CD14-positive monocyte (primary cell): ENCODE data around the gene RBM46. TPM values are rescaled to one million over a fixed set of nuclear protein-coding genes. Genes with fewer than 3 reads are reported as not detected.

ENCODE experiments used
- DNase-seq, 3 donors: peaks; one replicate each; pipeline ENCODE4 v3.0.0-alpha.2; 2011 to 2022
- H2AFZ ChIP-seq: 2 replicates; pipeline ENCODE4 v1.6.0; 2012; ENCODE audit warnings: mild to moderate bottlenecking, low read depth, low read length, inconsistent platforms; ENCODE audit not compliant: insufficient read depth, poor library complexity, severe bottlenecking
- H3K27ac ChIP-seq, 2 donors: 1 replicate in 1 of 2; 2 replicates in 1 of 2; pipeline ENCODE4 v1.5.1; 2012 to 2013; ENCODE audit warnings: low read length in 2 of 2, control low read depth in 1 of 2, inconsistent platforms in 1 of 2, low read depth in 1 of 2, mild to moderate bottlenecking in 1 of 2
- H3K27me3 ChIP-seq, 2 donors: one replicate each; pipeline versions ENCODE4 v1.6.0 to v1.6.1; 2011 to 2013; ENCODE audit warnings: low read length in 2 of 2; ENCODE audit not compliant: control insufficient read depth in 2 of 2, insufficient read depth in 2 of 2
- H3K36me3 ChIP-seq, 2 donors: replicated peaks in 1 of 2; 1 replicate in 1 of 2; 2 replicates in 1 of 2; pipeline versions ENCODE4 v1.5.1 to v1.6.1; 2012 to 2013; ENCODE audit warnings: low read length in 2 of 2, control low read depth in 1 of 2, inconsistent platforms in 1 of 2, mild to moderate bottlenecking in 1 of 2; ENCODE audit not compliant: insufficient read depth in 2 of 2, control insufficient read depth in 1 of 2
- H3K4me1 ChIP-seq, 2 donors: 1 replicate in 1 of 2; 2 replicates in 1 of 2; pipeline versions ENCODE4 v1.5.1 to v1.6.1; 2012 to 2013; ENCODE audit warnings: low read length in 2 of 2, control low read depth in 1 of 2, inconsistent platforms in 1 of 2, mild to moderate bottlenecking in 1 of 2, moderate library complexity in 1 of 2; ENCODE audit not compliant: insufficient read depth in 2 of 2, control insufficient read depth in 1 of 2
- H3K4me2 ChIP-seq: replicated peaks from 2 replicates; pipeline ENCODE3; 2012; ENCODE audit warnings: low read length, moderate library complexity, mild to moderate bottlenecking; ENCODE audit not compliant: poor library complexity, severe bottlenecking; ENCODE audit errors: extremely low read depth
- H3K4me3 ChIP-seq, 3 experiments: fragments of 200-600 bp in 1 of 3; sonication (generic) in 1 of 3; replicated peaks in 1 of 3; 1 replicate in 2 of 3; 2 replicates in 1 of 3; pipeline ENCODE4 v1.5.1; 2011 to 2013; ENCODE audit warnings: low read length in 3 of 3, mild to moderate bottlenecking in 3 of 3, control low read depth in 2 of 3, low read depth in 2 of 3, inconsistent platforms in 1 of 3, moderate library complexity in 1 of 3
- H3K79me2 ChIP-seq: 2 replicates; pipeline ENCODE4 v1.6.0; 2012; ENCODE audit warnings: mild to moderate bottlenecking, control low read depth, inconsistent platforms, low read length, moderate library complexity; ENCODE audit not compliant: insufficient read depth
- H3K9ac ChIP-seq: 2 replicates; pipeline ENCODE4 v1.6.0; 2017; ENCODE audit warnings: low read length, mild to moderate bottlenecking; ENCODE audit not compliant: insufficient read depth, poor library complexity, severe bottlenecking
- H3K9me3 ChIP-seq, 2 donors: replicated peaks in 1 of 2; 1 replicate in 1 of 2; 2 replicates in 1 of 2; pipeline versions ENCODE4 v1.5.1 to v1.6.1; 2012 to 2013; ENCODE audit warnings: low read length in 2 of 2, control low read depth in 1 of 2; ENCODE audit not compliant: control insufficient read depth in 1 of 2, insufficient read depth in 1 of 2
- H4K20me1 ChIP-seq: 2 replicates; pipeline ENCODE4 v1.6.0; 2012; ENCODE audit warnings: mild to moderate bottlenecking, low read length, control low read depth, moderate library complexity; ENCODE audit not compliant: insufficient read depth
- H3K27ac Mint-ChIP-seq, 7 donors: one replicate each; pipeline ENCODE4 v1.8.0; 2020; ENCODE audit warnings: mild to moderate bottlenecking in 7 of 7, mixed read lengths in 7 of 7, moderate library complexity in 6 of 7, inconsistent platforms in 2 of 7
- H3K27me3 Mint-ChIP-seq, 3 donors: one replicate each; pipeline ENCODE4 v1.8.0; 2021 to 2022; ENCODE audit warnings: low read depth in 3 of 3, mild to moderate bottlenecking in 3 of 3, mixed read lengths in 3 of 3, moderate library complexity in 3 of 3, inconsistent platforms in 1 of 3
- H3K36me3 Mint-ChIP-seq, 2 donors: one replicate each; pipeline ENCODE4 v1.8.0; 2020; ENCODE audit warnings: mixed read lengths in 2 of 2, inconsistent platforms in 1 of 2, mild to moderate bottlenecking in 1 of 2
- H3K4me1 Mint-ChIP-seq: one replicate; pipeline ENCODE4 v1.8.0; 2020; ENCODE audit warnings: mild to moderate bottlenecking, mixed read lengths
- H3K4me3 Mint-ChIP-seq, 2 donors: one replicate each; pipeline ENCODE4 v1.8.0; 2020; ENCODE audit warnings: mild to moderate bottlenecking in 2 of 2, mixed read lengths in 2 of 2, moderate library complexity in 1 of 2
- H3K9me3 Mint-ChIP-seq, 7 donors: one replicate each; pipeline ENCODE4 v1.8.0; 2020 to 2022; ENCODE audit warnings: mixed read lengths in 7 of 7, mild to moderate bottlenecking in 6 of 7, moderate library complexity in 6 of 7, inconsistent platforms in 2 of 7
- WGBS: methylation state at CpG from one replicate; pipeline ENCODE4 v1.1.5; 2013; ENCODE audit warnings: missing lambda C conversion rate; ENCODE audit not compliant: insufficient coverage; 5-methylcytosine and 5-hydroxymethylcytosine counted together
- intact Hi-C, 2 donors: fragments of 100-400 bp; cut with micrococcal nuclease; formaldehyde crosslinking; loops; one replicate each; pipeline versions ENCODE4 v1.15.0 to v1.15.1; 2023
- polyA plus RNA-seq, 3 donors: library from polyadenylated mRNA; depleted of rRNA in 1 of 3; unstranded in 2 of 3; stranded (reverse) in 1 of 3; fragments of 300-500 nt in 2 of 3; fragments of >200 nt in 1 of 3; fragmentation: Illumina TruSeq in 2 of 3; gene quantifications; 1 replicate in 2 of 3; 2 replicates in 1 of 3; pipeline ENCODE4 v1.2.3, GENCODE V29; 2012 to 2021
- TF ChIP-seq, protein P1 (sequence below): fragments of 200-600 bp; IDR thresholded peaks from one replicate; pipeline ENCODE4 v1.8.0; 2022; ENCODE audit warnings: antibody characterized with exemption, mild to moderate bottlenecking

Gene RBM46
- polyA plus RNA-seq, 3 donors: 0.04 TPM; not detected in 2

GRCh38 chr4:154732669-154733068 is 48.4 kb upstream of the RBM46 start:
- H3K36me3 Mint-ChIP-seq: no peaks in the 10 kb centered on the region
- H3K9ac ChIP-seq: no peak overlapping the region
- H3K36me3 ChIP-seq: no peaks in the 10 kb centered on the region
- H2AFZ ChIP-seq: no peak overlapping the region
- peaks cover 0 to 2% of the 10 kb centered on the region in 2 donors for H3K27me3 ChIP-seq
- no peaks in the 10 kb centered on the region for H3K9me3 ChIP-seq
- no peak overlapping the region for H3K4me3 Mint-ChIP-seq
- no peak overlapping the region for H3K4me3 ChIP-seq
- H4K20me1 ChIP-seq: no peaks in the 10 kb centered on the region
- no peak overlapping the region for H3K27ac ChIP-seq
- H3K27me3 Mint-ChIP-seq: peaks cover 2 to 3% (median 3%) of the 10 kb centered on the region in 3 donors
- TF ChIP-seq, protein P1, sequence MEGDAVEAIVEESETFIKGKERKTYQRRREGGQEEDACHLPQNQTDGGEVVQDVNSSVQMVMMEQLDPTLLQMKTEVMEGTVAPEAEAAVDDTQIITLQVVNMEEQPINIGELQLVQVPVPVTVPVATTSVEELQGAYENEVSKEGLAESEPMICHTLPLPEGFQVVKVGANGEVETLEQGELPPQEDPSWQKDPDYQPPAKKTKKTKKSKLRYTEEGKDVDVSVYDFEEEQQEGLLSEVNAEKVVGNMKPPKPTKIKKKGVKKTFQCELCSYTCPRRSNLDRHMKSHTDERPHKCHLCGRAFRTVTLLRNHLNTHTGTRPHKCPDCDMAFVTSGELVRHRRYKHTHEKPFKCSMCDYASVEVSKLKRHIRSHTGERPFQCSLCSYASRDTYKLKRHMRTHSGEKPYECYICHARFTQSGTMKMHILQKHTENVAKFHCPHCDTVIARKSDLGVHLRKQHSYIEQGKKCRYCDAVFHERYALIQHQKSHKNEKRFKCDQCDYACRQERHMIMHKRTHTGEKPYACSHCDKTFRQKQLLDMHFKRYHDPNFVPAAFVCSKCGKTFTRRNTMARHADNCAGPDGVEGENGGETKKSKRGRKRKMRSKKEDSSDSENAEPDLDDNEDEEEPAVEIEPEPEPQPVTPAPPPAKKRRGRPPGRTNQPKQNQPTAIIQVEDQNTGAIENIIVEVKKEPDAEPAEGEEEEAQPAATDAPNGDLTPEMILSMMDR: no peak
- no peaks in the 10 kb centered on the region for H3K4me1 Mint-ChIP-seq
- DNase-seq: no peak
- no peaks in the 10 kb centered on the region for H3K79me2 ChIP-seq
- 96% methylated on average over 4 of the region's 4 CpGs for WGBS
- H3K4me2 ChIP-seq: no peak overlapping the region
- intact Hi-C loops: no loop called here
- no peak overlapping the region for H3K27ac Mint-ChIP-seq
- peaks cover 0 to 2% (median 0%) of the 10 kb centered on the region in 7 donors for H3K9me3 Mint-ChIP-seq
- H3K4me1 ChIP-seq: no peaks in the 10 kb centered on the region

- peaks cover 0 to 4% (median 0%) of the 10 kb centered on the region in 7 donors for H3K9me3 Mint-ChIP-seq
- Histone ChIP-seq H3K36me3 (no peaks in the 10 kb centered on the region), H3K4me2 (no peak overlapping the region), H3K27ac (no peak overlapping the region), H3K27me3 (peaks cover 20 to 28% of the 10 kb centered on the region in 2 donors), H3K4me3 (no peak overlapping the region), H2AFZ (no peak overlapping the region), H3K79me2 (no peaks in the 10 kb centered on the region), H3K9ac (no peak overlapping the region), H3K9me3 (no peaks in the 10 kb centered on the region), H3K4me1 (no peaks in the 10 kb centered on the region), H4K20me1 (no peaks in the 10 kb centered on the region)
- intact Hi-C loops: no loop called here
- peaks cover 12 to 26% (median 23%) of the 10 kb centered on the region in 3 donors for H3K27me3 Mint-ChIP-seq
- H3K4me1 Mint-ChIP-seq: peaks cover under 1% of the 10 kb centered on the region
- DNase-seq: no peak
- TF ChIP-seq, protein P1: no peak
- WGBS: no CpG with 5 or more reads among the region's 1 CpG
- no peaks in the 10 kb centered on the region for H3K36me3 Mint-ChIP-seq
- H3K27ac Mint-ChIP-seq: no peak overlapping the region
- no peak overlapping the region for H3K4me3 Mint-ChIP-seq
These were observed 44.3 kb upstream of the RBM46 start for GRCh38 chr4:154736770-154737169.
